HG03558 (cell line): ENCODE data around the gene GCNT4.
"Not testable (repeated sequence)": the region's sequence is repeated elsewhere in the genome, so short reads cannot be mapped to it uniquely, and the experiment has no call there.

ENCODE experiments used
- ATAC-seq: cut with Tn5 transposase; IDR thresholded peaks from one replicate; pipeline ENCODE4 v1.9.1; 2021; ENCODE audit warnings: moderate number of reproducible peaks; ENCODE audit not compliant: unreplicated experiment; ENCODE audit errors: extremely low read depth

Gene GCNT4

DNA sequence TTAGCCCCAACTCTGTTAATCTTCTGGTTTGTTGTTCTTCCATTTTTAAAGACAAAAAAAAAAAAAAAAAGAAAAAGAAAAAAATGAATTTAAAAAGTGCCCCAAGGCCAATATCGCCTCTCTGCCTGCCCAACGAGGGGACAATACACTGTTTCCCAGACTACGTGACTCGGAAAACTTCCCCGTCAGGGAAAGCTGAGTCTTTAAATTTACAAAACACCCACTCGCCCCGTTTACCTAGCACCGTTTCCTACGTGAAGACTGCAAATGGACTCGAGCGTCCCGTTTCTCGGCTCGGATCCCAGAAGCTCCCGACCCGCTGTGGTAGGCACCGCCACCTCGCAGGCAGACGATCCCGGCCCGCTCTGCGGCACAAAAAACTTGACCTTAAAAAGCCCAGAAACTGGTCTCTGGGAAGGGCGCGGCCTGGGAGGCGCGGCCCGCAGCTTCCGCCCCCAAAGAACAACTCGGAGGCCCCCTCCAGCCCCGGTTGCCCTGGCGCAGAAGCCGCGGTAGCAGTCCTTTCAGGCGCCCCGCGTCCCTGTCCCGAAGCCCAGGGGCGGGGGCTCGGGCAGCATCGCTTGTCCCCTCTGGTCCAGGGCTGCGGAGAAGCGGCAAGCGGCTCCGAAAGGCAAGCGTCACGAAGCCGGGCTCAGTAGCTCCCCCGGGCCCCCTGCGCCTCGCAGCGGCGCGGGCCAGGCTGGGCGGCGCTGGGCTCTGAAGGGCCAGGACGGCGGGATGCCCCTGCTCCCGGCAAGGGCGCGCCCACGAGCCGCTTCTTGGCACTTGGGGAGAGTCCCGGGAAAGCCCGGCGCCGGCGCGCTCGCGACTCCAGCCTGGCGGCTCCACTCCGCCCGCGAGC lies at the start of gene GCNT4:
TSS of gene GCNT4 (minus strand) at position 367 of the 862 bp plus-strand sequence. CDS start 22,521 bp downstream, outside the sequence.
- ATAC-seq = no peak

DNA sequence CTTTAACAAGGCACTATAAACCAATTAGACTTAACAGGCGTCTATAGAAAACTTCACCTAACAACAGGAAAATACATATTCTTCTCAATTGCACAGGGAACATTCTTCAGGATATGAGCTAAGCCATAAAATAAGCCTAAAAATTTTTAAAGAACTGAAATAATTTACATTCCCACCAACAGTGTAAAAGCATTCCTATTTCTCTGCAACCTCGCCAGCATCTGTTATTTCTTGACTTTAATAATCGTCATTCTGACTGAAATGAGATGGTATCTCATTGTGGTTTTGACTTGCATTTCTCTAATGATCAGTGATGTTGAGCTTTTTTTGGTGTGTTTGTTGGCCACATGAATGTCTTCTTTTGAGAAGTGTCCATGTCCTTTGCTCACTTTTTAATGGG lies 43.6 kb upstream of the GCNT4 start:
- ATAC-seq = not testable (repeated sequence)

DNA sequence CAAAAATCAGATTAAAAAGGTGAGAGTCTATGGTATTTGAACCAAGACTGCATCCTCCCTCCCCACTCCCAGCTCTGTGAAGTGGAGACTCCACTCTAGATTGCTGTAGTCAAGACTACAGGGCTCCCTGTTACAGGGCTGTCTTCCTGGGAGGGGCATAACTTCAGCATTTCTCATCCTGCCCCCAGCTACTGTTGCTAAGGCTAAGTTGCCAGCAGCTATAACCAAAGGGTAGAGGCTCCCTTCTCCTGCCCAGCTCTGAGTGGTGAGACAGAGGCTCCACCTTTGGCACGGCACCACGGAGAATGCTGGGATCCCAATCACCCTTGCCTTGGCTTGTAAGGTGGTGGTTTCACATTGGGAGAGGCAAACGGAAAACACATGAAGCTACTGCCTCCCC lies 39.2 kb upstream of the GCNT4 start:
- ATAC-seq = no peak

DNA sequence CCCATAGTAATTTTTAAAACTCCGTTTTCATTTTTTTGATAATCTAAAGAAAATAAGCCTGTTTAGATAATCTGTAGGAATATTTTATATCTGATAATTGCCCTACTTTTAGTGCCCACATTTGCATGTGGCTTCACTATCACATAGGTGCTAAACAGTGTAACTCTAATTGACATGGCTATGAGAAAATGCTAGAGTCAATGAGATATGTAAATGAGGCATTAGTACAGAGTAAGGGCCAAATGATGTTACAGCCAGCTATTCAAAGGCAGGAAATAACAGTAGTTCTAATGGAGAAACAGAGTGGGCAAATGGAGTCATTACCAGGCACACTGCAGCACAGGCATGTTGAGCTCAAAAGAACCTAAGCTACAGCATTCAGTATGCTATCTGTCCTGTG lies 37.3 kb upstream of the GCNT4 start:
- ATAC-seq = no peak

DNA sequence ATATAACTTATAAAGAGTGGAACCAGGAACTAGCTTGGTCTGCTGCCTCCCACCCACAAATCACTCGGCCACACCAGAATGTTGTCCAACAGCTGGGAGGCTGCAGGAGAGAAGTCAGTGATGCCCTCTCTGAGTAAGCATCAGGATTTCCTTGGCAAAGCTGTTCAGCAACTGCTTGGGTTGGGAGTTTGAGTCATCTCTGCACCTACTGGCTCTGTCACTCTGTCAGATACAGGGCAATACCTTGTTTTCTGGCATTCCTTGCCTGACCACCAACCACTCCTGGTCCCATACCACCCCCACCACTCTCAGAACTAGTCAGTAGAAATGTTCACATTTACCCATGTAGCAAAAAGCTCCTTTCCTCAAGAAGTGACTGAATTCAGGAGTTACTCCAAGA lies 36.8 kb upstream of the GCNT4 start:
- ATAC-seq = no peak

- no peak for ATAC-seq
Observed at GRCh38 chr5:75088648-75089047, 36.3 kb upstream of the GCNT4 start.

DNA sequence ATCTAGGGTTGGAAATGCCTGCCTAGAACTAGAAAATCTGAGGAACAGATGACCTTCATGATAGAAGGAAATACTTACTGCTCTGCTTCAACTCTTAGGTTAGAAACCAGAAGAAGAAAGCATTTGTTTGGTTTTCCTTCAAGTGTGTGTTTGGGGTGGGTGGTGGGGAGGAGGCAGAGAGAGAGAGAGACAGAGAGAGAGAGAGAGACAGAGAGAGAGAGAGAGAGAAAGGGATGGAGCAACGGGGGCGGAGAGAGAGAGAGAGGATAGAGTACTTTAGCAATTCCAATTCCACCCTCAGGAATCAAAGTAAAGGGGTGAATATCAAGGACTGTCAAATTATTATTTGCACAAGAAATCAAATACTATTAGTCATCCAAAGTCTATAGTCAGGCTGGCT lies 29.2 kb upstream of the GCNT4 start:
- no peak for ATAC-seq

DNA sequence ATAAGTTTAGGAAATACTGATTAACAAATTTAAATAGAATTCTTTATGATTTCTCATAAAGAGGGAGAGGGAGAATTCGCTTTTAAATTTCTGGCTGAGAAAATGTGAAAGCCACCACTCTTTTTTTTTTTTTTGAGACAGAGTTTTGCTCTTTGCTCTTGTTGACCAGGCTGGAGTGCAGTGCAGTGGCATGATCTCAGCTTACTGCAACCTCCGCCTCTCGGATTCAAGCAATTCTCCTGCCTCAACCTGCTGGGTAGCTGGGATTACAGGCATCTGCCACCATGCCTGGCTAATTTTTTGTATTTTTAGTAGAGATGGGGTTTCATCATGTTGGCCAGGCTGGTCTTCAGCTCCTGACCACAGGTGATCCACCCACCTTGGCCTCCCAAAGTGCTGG lies 27.0 kb upstream of the GCNT4 start:
- ATAC-seq = not testable (repeated sequence)

DNA sequence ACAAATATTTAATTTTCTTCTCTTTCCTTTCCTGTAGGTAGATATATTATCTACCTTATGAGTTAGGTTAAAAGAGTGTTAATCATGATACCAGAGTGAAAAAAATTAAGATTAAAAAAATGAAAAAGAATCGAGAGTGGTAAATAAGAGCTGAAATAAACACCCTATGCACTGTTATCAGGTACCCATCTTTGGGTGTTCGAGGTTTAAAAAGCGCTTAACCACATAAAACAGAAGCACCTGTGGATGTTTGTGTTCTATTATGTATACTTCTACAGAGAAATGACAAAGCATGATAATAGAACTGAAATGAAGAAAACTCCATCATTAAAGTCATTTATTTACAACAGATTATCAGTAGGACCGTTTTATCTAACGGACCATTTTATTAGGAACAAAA lies 25.7 kb upstream of the GCNT4 start:
- ATAC-seq = no peak

DNA sequence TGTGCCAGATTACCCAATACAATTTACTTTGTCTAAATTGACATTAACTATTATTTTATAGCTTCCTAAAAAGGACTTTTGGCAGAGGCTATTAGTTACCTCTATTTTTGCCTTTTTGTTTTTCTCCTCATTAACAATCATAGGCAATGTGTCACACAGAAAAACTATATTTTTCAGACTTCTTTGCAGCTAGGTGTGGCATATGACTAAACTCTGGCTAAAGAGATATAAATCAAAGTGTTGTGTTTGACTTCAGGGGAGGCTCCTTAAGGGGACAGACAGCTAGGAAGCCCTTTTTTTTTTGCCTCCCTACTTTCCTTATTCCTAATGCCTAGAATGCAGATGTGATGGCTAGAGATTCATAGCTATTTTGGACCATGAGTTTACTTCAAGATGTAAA lies 19.7 kb upstream of the GCNT4 start:
- no peak for ATAC-seq

GRCh38 chr5:75071100-75071499 lies 18.7 kb upstream of the GCNT4 start:
- no peak for ATAC-seq

DNA sequence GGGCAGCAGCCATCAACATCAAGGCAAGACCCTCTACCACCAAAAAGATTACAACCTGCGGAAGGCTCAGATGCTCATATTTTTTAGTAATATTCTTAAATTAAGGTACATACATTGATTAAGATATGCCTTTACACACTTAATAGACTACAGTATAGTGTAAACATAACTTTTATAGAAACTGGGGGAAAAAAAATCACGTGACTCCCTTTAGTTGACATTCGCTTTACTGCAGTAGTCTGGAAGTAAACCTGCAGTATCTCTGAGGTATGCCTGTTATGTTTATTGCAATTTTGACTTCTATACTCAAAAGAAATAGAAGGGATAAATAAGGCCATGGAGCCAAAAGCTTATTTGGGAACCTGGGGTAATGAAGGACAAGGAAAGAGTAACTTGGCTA lies 15.1 kb upstream of the GCNT4 start:
- ATAC-seq = no peak

- no peak for ATAC-seq
Observed at GRCh38 chr5:75062925-75063531, 10.7 kb upstream of the GCNT4 start.

DNA sequence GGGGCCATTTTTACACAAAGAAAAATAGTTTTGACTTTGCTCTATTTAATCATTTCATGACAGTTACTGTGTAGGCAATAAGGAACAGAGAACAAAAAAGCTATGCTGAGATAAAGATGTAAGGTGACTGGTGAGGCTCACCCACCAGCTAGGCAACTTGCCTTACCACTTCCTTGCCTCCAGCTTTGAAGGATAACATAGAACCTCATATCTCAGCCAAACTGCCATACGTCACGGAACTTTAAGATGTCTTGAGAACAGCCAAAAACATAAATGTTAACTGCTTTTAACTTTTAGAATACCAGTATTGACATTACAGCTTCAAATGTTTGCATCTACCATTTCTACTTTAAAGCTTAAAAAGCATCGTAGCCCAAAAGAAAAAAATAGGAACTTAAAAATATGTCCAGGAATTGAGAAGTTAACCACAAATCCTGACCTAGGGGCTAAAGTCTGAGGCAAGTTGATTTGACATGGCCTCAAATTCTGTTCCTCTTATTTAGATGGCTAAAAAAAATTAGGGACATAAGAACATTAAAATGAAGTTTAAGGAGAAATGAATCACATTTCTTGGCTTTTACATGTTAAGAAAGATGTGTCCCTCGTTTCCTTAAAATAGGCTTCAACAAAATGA lies 7.7 kb upstream of the GCNT4 start:
- no peak for ATAC-seq

GRCh38 chr5:75058986-75059535 lies 6.7 kb upstream of the GCNT4 start:
- no peak for ATAC-seq

DNA sequence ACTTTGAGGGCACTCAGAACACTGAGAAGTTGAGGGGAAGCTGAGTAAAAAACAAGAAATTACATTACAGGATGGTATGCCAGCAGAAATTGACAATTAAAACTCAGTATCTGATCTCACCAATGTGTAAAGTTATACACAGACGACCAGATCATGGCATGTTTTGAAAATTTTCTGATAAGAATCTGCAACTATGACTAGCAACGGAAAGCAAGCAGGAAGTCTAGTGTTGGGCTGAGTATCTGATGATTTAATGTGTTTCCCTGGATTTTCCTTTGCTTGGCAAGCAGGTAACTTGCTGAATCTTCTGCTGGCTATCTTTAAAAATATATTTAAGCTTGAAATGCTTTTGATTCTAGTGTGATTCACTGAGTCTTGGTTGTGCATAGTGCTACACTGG lies 5.2 kb upstream of the GCNT4 start:
- no peak for ATAC-seq

- ATAC-seq = no peak
Observed at GRCh38 chr5:75055727-75056144, 3.4 kb upstream of the GCNT4 start.

- no peak for ATAC-seq
Observed at GRCh38 chr5:75054134-75054930, 2.0 kb upstream of the GCNT4 start.

- no peak for ATAC-seq
Observed at GRCh38 chr5:75053304-75054133, 1.2 kb upstream of the GCNT4 start.

DNA sequence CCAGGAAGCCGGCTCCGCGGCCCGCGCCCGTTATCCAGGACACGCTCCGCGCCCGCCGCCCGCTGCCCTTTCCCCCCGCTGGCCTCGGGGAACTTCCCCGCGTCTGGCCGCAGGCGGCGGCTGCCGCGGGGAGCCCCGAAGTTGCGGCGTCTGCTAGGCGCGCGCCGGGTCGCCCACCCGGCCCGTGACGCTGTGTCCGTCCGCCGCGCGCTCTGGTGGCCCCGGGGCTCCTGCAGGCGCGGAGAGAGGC lies 621 bp upstream of the GCNT4 start:
- ATAC-seq = no peak
